H9 (cell line): ENCODE measurements around the gene SPARCL1. TPM values are rescaled to one million over a fixed set of nuclear protein-coding genes. Genes with fewer than 3 reads are reported as not detected.

Experiments
- DNase-seq: peaks from one replicate; pipeline ENCODE4 v3.0.0-alpha.2; 2017
- H2AFZ ChIP-seq: one replicate; pipeline ENCODE4 v1.6.1; 2013; ENCODE audit warnings: mild to moderate bottlenecking, low read length, control low read depth, moderate library complexity
- H2AK5ac ChIP-seq: 2 replicates; pipeline ENCODE4 v1.6.1; 2013; ENCODE audit warnings: low read length, control low read depth, mixed read lengths; ENCODE audit not compliant: insufficient read length
- H2BK120ac ChIP-seq: one replicate; pipeline ENCODE4 v1.6.1; 2013; ENCODE audit warnings: low read depth, mild to moderate bottlenecking, low read length, control low read depth, inconsistent platforms; ENCODE audit not compliant: poor library complexity, severe bottlenecking
- H2BK12ac ChIP-seq: 2 replicates; pipeline ENCODE4 v1.6.1; 2013; ENCODE audit warnings: low read length, control low read depth, mixed read lengths, low read depth; ENCODE audit not compliant: insufficient read length
- H2BK15ac ChIP-seq: 2 replicates; pipeline ENCODE4 v1.6.1; 2013; ENCODE audit warnings: low read depth, low read length, control low read depth
- H2BK20ac ChIP-seq: one replicate; pipeline ENCODE4 v1.6.1; 2013; ENCODE audit warnings: low read depth, mild to moderate bottlenecking, low read length, control low read depth, inconsistent platforms; ENCODE audit not compliant: poor library complexity, severe bottlenecking
- H2BK5ac ChIP-seq: 2 replicates; pipeline ENCODE4 v1.6.1; 2013; ENCODE audit warnings: low read length, control low read depth, mixed read lengths; ENCODE audit not compliant: insufficient read length
- H3K14ac ChIP-seq: 2 replicates; pipeline ENCODE4 v1.6.1; 2013; ENCODE audit warnings: low read length, control low read depth; ENCODE audit not compliant: insufficient read depth
- H3K18ac ChIP-seq: 2 replicates; pipeline ENCODE4 v1.6.1; 2013; ENCODE audit warnings: low read depth, mild to moderate bottlenecking, mixed read lengths, low read length, control low read depth; ENCODE audit not compliant: insufficient read length
- H3K23ac ChIP-seq: 2 replicates; pipeline ENCODE4 v1.6.1; 2013; ENCODE audit warnings: low read length, control low read depth, mixed read lengths, low read depth; ENCODE audit not compliant: insufficient read length
- H3K23me2 ChIP-seq: 2 replicates; pipeline ENCODE4 v1.6.1; 2013; ENCODE audit warnings: low read depth, mild to moderate bottlenecking, mixed read lengths, low read length, control low read depth; ENCODE audit not compliant: insufficient read length, poor library complexity, severe bottlenecking
- H3K27ac ChIP-seq: 2 replicates; pipeline ENCODE4 v1.5.1; 2013; ENCODE audit warnings: low read length, control low read depth, mixed read lengths, low read depth; ENCODE audit not compliant: insufficient read length
- H3K27me3 ChIP-seq: 2 replicates; pipeline ENCODE4 v1.6.1; 2013; ENCODE audit warnings: low read length, control low read depth, inconsistent platforms; ENCODE audit not compliant: insufficient read depth
- H3K4ac ChIP-seq: 2 replicates; pipeline ENCODE4 v1.6.1; 2013; ENCODE audit warnings: low read depth, mild to moderate bottlenecking, control low read depth, inconsistent platforms, low read length, moderate library complexity
- H3K4me1 ChIP-seq: 2 replicates; pipeline ENCODE4 v1.6.1; 2013; ENCODE audit warnings: low read length, control low read depth, inconsistent platforms; ENCODE audit not compliant: insufficient read depth
- H3K4me2 ChIP-seq: 2 replicates; pipeline ENCODE4 v1.6.1; 2013; ENCODE audit warnings: low read length, control low read depth, mixed read lengths; ENCODE audit not compliant: insufficient read length, insufficient read depth
- H3K56ac ChIP-seq: 2 replicates; pipeline ENCODE4 v1.6.1; 2013; ENCODE audit warnings: low read depth, mild to moderate bottlenecking, mixed read lengths, low read length, control low read depth; ENCODE audit not compliant: insufficient read length
- H3K79me1 ChIP-seq: 2 replicates; pipeline ENCODE4 v1.6.1; 2013; ENCODE audit warnings: low read depth, mild to moderate bottlenecking, moderate library complexity, low read length, control low read depth, inconsistent platforms; ENCODE audit not compliant: insufficient read depth, poor library complexity, severe bottlenecking
- H3K79me2 ChIP-seq: 2 replicates; pipeline ENCODE4 v1.6.1; 2013; ENCODE audit warnings: low read length, control low read depth, inconsistent platforms; ENCODE audit not compliant: insufficient read depth
- H3K9ac ChIP-seq: 2 replicates; pipeline ENCODE4 v1.6.1; 2013; ENCODE audit warnings: low read length, control low read depth, mixed read lengths; ENCODE audit not compliant: insufficient read length; ENCODE audit errors: extremely low read depth
- H3K9me3 ChIP-seq: one replicate; pipeline ENCODE4 v1.6.1; 2013; ENCODE audit warnings: low read depth, low read length, inconsistent platforms; ENCODE audit not compliant: control insufficient read depth
- H3T11ph ChIP-seq: one replicate; pipeline ENCODE4 v1.6.1; 2013; ENCODE audit warnings: mild to moderate bottlenecking, low read length, control low read depth, inconsistent platforms
- H4K20me1 ChIP-seq: one replicate; pipeline ENCODE4 v1.6.1; 2013; ENCODE audit not compliant: control insufficient read depth, insufficient read length, insufficient read depth
- H4K5ac ChIP-seq: 2 replicates; pipeline ENCODE4 v1.6.1; 2013; ENCODE audit warnings: low read depth, mild to moderate bottlenecking, mixed read lengths, low read length, control low read depth; ENCODE audit not compliant: insufficient read length
- H4K8ac ChIP-seq: replicated peaks from 2 replicates; pipeline ENCODE4 v1.6.1; 2013; ENCODE audit warnings: low read length, control low read depth, mixed read lengths, low read depth; ENCODE audit not compliant: insufficient read length
- H4K91ac ChIP-seq: 2 replicates; pipeline ENCODE4 v1.6.1; 2013; ENCODE audit warnings: low read depth, mild to moderate bottlenecking, moderate library complexity, mixed read lengths, low read length, control low read depth; ENCODE audit not compliant: insufficient read length
- H3K27ac Mint-ChIP-seq, 3 experiments: 2 replicates in 2 of 3; 3 replicates in 1 of 3; pipeline ENCODE4 v1.8.0; 2020 to 2021; ENCODE audit warnings: mixed read lengths in 3 of 3, mild to moderate bottlenecking in 1 of 3, moderate library complexity in 1 of 3
- H3K27me3 Mint-ChIP-seq: 2 replicates; pipeline ENCODE4 v1.8.0; 2021; ENCODE audit warnings: low read depth, mild to moderate bottlenecking, moderate library complexity, mixed read lengths
- H3K36me3 Mint-ChIP-seq, 3 experiments: 2 replicates in 2 of 3; 3 replicates in 1 of 3; pipeline ENCODE4 v1.8.0; 2020 to 2021; ENCODE audit warnings: low read depth in 3 of 3, mixed read lengths in 3 of 3; ENCODE audit not compliant: insufficient read depth in 1 of 3
- H3K4me1 Mint-ChIP-seq, 2 experiments: 2 replicates each; pipeline ENCODE4 v1.8.0; 2020; ENCODE audit warnings: mixed read lengths in 2 of 2
- H3K4me3 Mint-ChIP-seq, 2 experiments: 2 replicates in 1 of 2; 3 replicates in 1 of 2; pipeline ENCODE4 v1.8.0; 2020 to 2021; ENCODE audit warnings: mild to moderate bottlenecking in 2 of 2, mixed read lengths in 2 of 2, moderate library complexity in 1 of 2
- H3K9me3 Mint-ChIP-seq, 2 experiments: 2 replicates in 1 of 2; 3 replicates in 1 of 2; pipeline ENCODE4 v1.8.0; 2020; ENCODE audit warnings: mild to moderate bottlenecking in 2 of 2, mixed read lengths in 2 of 2, moderate library complexity in 1 of 2
- CTCF ChIP-seq: fragments of 200-600 bp; sonication (generic); conservative IDR thresholded peaks from 3 replicates; pipeline ENCODE4 v1.8.0; 2021; ENCODE audit warnings: antibody characterized with exemption, mild to moderate bottlenecking
- WGBS: extraction: QIAGEN DNeasy Blood & Tissue Kit; methylation state at CpG from one replicate; pipeline ENCODE4 v1.1.7; 2013; ENCODE audit warnings: missing lambda C conversion rate, low lambda C conversion rate, mixed read lengths; ENCODE audit not compliant: insufficient read length; ENCODE audit errors: extremely low coverage; 5-methylcytosine and 5-hydroxymethylcytosine counted together
- total RNA-seq: library from RNA; stranded (reverse); gene quantifications from 2 replicates; pipeline ENCODE4 v1.2.1, GENCODE V29; 2021

Gene SPARCL1
- total RNA-seq, 1 experiment from 2014 or later: 0.17 TPM

- Mint-ChIP-seq H3K4me1 (peaks cover 39 to 44% of the 10 kb centered on the region in 2 experiments), H3K4me3 (no peak overlapping the region), H3K9me3 (peaks cover 3% of the 10 kb centered on the region in 2 experiments; a peak in 2 of 5 replicates), H3K27me3 (no peaks in the 10 kb centered on the region; the same call in 1 of the 2 replicates), H3K36me3 (no peaks in the 10 kb centered on the region; a peak in 2 of 7 replicates), H3K27ac (0 out of 7 replicates have a peak overlapping the region, but pooled peaks of 1 of the 3 experiments have one; percentile 25)
- no peak overlapping the region for H2BK20ac ChIP-seq
- no peaks in the 10 kb centered on the region for H3K79me2 ChIP-seq
- no CpG with 5 or more reads among the region's 4 CpGs for WGBS
- no peaks in the 10 kb centered on the region for H4K20me1 ChIP-seq
- H3K79me1 ChIP-seq: no peaks in the 10 kb centered on the region
- no peak overlapping the region for H3K14ac ChIP-seq
- H3K4ac ChIP-seq: no peak overlapping the region
- DNase-seq: no peak
- no peak overlapping the region for H4K5ac ChIP-seq
- H2BK120ac ChIP-seq: no peak overlapping the region
- H2BK5ac ChIP-seq: no peak overlapping the region
- H2AK5ac ChIP-seq: no peak overlapping the region
- H3K9ac ChIP-seq: no peak overlapping the region
- no peak overlapping the region for H4K8ac ChIP-seq
- H3K27me3 ChIP-seq: no peaks in the 10 kb centered on the region
- no peaks in the 10 kb centered on the region for H3K9me3 ChIP-seq
- TF ChIP-seq CTCF: no peak
- H4K91ac ChIP-seq: no peak overlapping the region
- H2BK12ac ChIP-seq: no peak overlapping the region
- H3K18ac ChIP-seq: no peak overlapping the region
- H3K56ac ChIP-seq: no peak overlapping the region
- peak overlapping the region; percentile 56 for H2AFZ ChIP-seq
- H3K4me2 ChIP-seq: no peak overlapping the region
- peaks cover 2% of the 10 kb centered on the region; the same call in 1 of the 2 replicates for H3K4me1 ChIP-seq
- H3K27ac ChIP-seq: no peak overlapping the region
- no peak overlapping the region for H3T11ph ChIP-seq
- H2BK15ac ChIP-seq: no peak overlapping the region
- no peak overlapping the region for H3K23ac ChIP-seq
- no peaks in the 10 kb centered on the region for H3K23me2 ChIP-seq
Measured at GRCh38 chr4:87530868-87531267, 1.7 kb upstream of the SPARCL1 start.
